IPS-18a (cell line): ENCODE measurements around the gene ROBO1.
"Not testable (repeated sequence)": the region's sequence is repeated elsewhere in the genome, so short reads cannot be mapped to it uniquely, and the experiment has no call there.

Source experiments
- H3K27ac ChIP-seq: one replicate; pipeline ENCODE4 v1.5.1; 2013; ENCODE audit warnings: low read length
- H3K27me3 ChIP-seq: one replicate; pipeline ENCODE4 v1.6.1; 2013; ENCODE audit warnings: mild to moderate bottlenecking, low read length; ENCODE audit not compliant: control insufficient read depth, insufficient read depth
- H3K36me3 ChIP-seq: one replicate; pipeline ENCODE4 v1.6.1; 2013; ENCODE audit warnings: low read depth, low read length; ENCODE audit not compliant: control insufficient read depth
- H3K4me1 ChIP-seq: one replicate; pipeline ENCODE4 v1.6.1; 2013; ENCODE audit warnings: low read depth, low read length; ENCODE audit not compliant: control insufficient read depth
- H3K4me3 ChIP-seq: one replicate; pipeline ENCODE4 v1.5.1; 2013; ENCODE audit warnings: low read length
- H3K9ac ChIP-seq: one replicate; pipeline ENCODE4 v1.6.1; 2013; ENCODE audit warnings: mild to moderate bottlenecking, low read length, moderate library complexity
- H3K9me3 ChIP-seq: one replicate; pipeline ENCODE4 v1.6.1; 2013; ENCODE audit warnings: low read depth, low read length; ENCODE audit not compliant: control insufficient read depth

Gene ROBO1

GRCh38 chr3:78893161-78893560, 874.6 kb downstream of the ROBO1 start:
- no peak overlapping the region for H3K4me3 ChIP-seq
- peaks cover 19% of the 10 kb centered on the region for H3K4me1 ChIP-seq
- no peak overlapping the region for H3K27ac ChIP-seq
- H3K9me3 ChIP-seq = no peaks in the 10 kb centered on the region
- no peaks in the 10 kb centered on the region for H3K27me3 ChIP-seq
- H3K9ac ChIP-seq = no peak overlapping the region
- H3K36me3 ChIP-seq = no peaks in the 10 kb centered on the region

- Histone ChIP-seq H3K9me3 (no peaks in the 10 kb centered on the region), H3K4me1 (peaks cover under 1% of the 10 kb centered on the region), H3K4me3 (no peak overlapping the region), H3K27me3 (no peaks in the 10 kb centered on the region), H3K36me3 (no peaks in the 10 kb centered on the region), H3K27ac (no peak overlapping the region), H3K9ac (no peak overlapping the region)
Measured at GRCh38 chr3:78889348-78889747, 878.5 kb downstream of the ROBO1 start.

DNA sequence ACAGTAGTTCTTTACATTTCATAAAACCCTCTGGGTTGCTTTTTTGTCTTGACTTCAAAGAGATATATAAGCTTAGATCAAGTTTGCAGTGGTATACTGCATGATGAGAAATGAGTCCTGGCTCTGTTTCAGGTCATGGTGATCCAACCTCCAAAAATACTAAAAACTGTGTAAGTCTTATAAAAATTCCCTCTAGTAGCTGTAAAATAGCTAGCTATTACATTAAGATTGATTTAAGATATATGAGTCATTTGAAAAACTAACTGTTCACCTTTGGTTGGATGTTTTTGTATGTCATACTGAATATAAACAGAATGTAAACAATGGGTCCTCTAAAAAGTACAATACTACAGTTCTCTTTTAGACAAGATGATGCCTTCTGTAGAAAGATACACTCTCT, 879.2 kb downstream of the ROBO1 start:
- no peaks in the 10 kb centered on the region for H3K27me3 ChIP-seq
- H3K9me3 ChIP-seq = no peaks in the 10 kb centered on the region
- no peak overlapping the region for H3K27ac ChIP-seq
- H3K36me3 ChIP-seq = no peaks in the 10 kb centered on the region
- no peak overlapping the region for H3K9ac ChIP-seq
- H3K4me3 ChIP-seq = no peak overlapping the region
- H3K4me1 ChIP-seq = no peaks in the 10 kb centered on the region

- no peak overlapping the region for H3K4me3 ChIP-seq
- no peaks in the 10 kb centered on the region for H3K4me1 ChIP-seq
- H3K36me3 ChIP-seq = no peaks in the 10 kb centered on the region
- no peak overlapping the region for H3K9ac ChIP-seq
- H3K9me3 ChIP-seq = no peaks in the 10 kb centered on the region
- no peaks in the 10 kb centered on the region for H3K27me3 ChIP-seq
- no peak overlapping the region for H3K27ac ChIP-seq
Measured at GRCh38 chr3:78887547-78888011, 880.2 kb downstream of the ROBO1 start.

- Histone ChIP-seq H3K27me3 (no peaks in the 10 kb centered on the region), H3K4me3 (no peak overlapping the region), H3K27ac (no peak overlapping the region), H3K36me3 (no peaks in the 10 kb centered on the region), H3K4me1 (no peaks in the 10 kb centered on the region), H3K9me3 (no peaks in the 10 kb centered on the region), H3K9ac (no peak overlapping the region)
Measured at GRCh38 chr3:78887029-78887428, 880.8 kb downstream of the ROBO1 start.

DNA sequence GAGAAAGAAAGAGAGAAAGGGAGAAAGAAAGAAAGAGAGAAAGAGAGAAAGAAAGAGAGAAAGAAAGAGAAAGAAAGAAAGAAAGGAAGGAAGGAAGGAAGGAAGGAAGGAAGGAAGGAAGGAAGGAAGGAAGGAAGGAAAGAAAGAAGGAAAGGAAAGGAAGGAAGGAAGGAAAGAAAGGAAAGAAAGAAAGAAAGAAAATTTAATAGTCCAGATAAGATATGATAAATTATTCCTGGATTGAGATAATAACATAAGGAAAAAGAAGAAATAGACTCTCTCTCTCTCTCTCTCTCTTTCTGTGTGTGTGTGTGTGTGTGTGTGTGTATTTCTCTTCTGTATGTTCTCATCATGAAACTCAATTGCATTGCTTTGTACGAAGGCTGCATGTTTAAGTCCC, 883.2 kb downstream of the ROBO1 start:
- H3K9me3 ChIP-seq, H3K4me3 ChIP-seq, H3K9ac ChIP-seq, H3K27me3 ChIP-seq, H3K27ac ChIP-seq, H3K36me3 ChIP-seq: not testable (repeated sequence)
- H3K4me1 ChIP-seq = peaks cover 10% of the 10 kb centered on the region

DNA sequence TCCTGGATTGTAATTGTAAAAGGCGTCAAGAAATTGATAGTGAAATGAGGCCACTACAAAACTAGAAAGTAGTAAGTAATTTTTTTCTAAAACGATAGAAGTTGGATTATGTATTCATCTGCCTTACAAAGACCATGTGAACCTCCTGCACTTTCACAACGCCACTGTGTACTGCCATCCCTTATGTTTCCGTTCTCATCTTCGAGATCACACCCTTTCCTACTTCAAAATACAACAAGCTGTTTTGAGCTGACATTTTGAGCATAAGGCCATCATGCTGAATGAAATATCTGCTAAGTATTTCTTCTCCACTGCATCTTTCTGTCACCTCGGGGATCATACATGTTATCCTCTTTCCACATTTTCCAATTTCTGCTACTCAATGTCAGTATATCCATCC, 885.5 kb downstream of the ROBO1 start:
- Histone ChIP-seq H3K4me3 (no peak overlapping the region), H3K27ac (no peak overlapping the region)

DNA sequence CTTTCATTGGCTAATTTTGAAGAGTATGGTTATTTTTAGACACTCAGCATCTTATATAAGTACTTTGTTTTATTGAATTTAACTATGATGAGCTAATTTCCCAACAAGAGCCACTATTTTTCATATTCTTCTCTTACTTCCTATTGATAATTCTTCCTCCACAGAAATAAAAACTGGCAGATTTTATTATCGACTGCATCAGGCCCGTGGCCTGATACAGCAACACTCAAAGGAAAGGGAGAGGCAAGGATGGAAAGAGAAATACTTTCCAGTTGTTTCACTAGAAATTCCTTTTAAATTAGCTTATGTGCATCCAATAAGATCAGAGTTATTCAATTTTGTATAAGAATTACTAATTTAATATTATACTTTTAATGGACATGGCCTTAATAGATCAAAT, 886.3 kb downstream of the ROBO1 start:
- Histone ChIP-seq H3K9ac (no peak overlapping the region), H3K9me3 (no peaks in the 10 kb centered on the region), H3K4me1 (peaks cover 14% of the 10 kb centered on the region), H3K4me3 (no peak overlapping the region), H3K36me3 (no peaks in the 10 kb centered on the region), H3K27ac (no peak overlapping the region), H3K27me3 (no peaks in the 10 kb centered on the region)

More for the DNA sequence above, 885.5 kb downstream of the ROBO1 start:
- Histone ChIP-seq H3K9ac (no peak overlapping the region), H3K9me3 (no peaks in the 10 kb centered on the region), H3K4me1 (peaks cover 14% of the 10 kb centered on the region), H3K27me3 (no peaks in the 10 kb centered on the region), H3K36me3 (no peaks in the 10 kb centered on the region)

DNA sequence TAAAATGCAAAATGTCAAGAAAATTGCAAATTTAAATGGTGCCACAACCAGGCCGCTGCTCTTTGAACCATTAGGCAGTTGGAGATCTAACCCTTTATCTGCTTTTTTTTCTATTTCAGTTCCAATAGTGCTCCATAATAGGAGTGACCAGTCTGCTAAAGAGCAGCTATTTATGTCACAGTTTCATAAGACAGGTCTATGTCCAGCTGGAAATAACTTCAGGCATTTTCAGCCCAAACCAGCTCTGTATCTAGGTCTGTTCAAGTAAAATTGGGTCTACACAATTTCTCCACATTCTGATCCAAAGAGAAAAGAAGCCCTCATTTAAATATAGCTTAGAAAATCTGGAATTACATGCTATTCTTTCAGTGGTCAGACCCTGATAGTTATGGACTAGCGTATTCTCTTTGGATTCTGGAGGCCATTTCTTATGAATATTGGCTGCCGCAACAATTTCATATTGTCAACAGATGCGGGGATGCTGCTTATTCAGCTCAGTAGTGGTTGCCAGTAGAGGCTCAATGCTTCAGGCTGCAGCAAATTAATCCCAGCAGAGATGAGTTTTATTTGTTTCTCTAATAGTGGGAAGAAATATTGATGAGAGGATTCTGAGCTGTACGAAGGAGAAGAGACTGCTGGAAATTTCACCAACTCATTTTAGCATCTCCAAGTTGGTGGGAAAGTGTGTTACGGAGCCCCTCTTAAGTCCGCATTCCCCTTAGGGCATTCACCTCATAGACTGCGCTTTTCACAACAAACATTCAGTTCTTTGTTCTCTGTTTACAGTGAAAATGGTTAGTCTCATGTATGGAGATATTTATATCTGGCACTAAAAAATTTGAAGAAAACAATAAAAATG, 887.0 kb downstream of the ROBO1 start:
- no peaks in the 10 kb centered on the region for H3K9me3 ChIP-seq
- H3K9ac ChIP-seq = no peak overlapping the region
- H3K4me1 ChIP-seq = peaks cover 14% of the 10 kb centered on the region
- no peak overlapping the region for H3K27ac ChIP-seq
- H3K27me3 ChIP-seq = no peaks in the 10 kb centered on the region
- no peak overlapping the region for H3K4me3 ChIP-seq
- H3K36me3 ChIP-seq = no peaks in the 10 kb centered on the region

DNA sequence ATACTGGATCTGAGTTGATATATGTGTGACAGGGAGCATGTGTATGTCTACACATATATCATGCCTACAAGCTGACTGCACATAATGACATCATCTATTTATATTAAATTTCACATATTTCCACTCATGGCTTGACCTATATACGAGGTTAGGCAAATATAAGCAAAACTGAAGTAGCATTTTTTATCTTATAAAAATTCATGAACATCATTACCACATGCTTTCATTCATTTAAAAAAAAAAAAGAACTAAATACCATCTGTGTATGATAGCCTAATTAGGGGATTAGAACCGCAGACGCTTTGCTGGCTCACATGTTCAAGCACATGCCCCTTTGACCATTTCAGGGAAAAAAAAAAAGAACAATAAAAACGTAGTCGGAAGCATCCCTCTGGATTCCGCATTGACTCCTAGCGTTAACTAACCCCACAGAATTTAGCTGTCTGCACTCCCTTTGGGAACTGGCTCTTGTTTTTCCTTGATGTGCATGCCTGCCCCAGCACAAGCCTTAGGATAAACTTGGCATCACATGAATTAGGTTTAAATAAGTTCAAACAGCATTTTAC, 888.4 kb downstream of the ROBO1 start:
- Histone ChIP-seq H3K27me3 (no peaks in the 10 kb centered on the region), H3K9me3 (no peaks in the 10 kb centered on the region), H3K27ac (no peak overlapping the region), H3K4me1 (peaks cover 14% of the 10 kb centered on the region), H3K4me3 (no peak overlapping the region), H3K36me3 (no peaks in the 10 kb centered on the region), H3K9ac (no peak overlapping the region)

DNA sequence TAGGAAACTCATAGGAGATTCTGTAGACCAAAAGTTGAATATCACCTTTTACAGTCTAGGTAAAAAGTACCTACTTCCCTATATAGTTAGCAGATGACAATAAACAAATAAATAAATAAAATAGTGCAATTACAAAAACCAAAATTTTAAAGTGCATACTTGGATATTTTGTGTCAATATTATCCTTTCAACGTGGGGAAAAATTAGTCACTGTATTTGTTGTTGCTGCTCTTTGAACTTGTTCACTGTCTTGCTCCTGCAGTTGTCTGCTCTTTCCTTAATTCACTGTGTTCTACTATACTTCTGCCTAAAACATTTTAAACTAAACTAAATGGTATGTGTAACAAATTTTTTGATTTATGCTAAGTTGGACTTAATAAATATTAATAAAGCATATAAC, 889.0 kb downstream of the ROBO1 start:
- H3K36me3 ChIP-seq = no peaks in the 10 kb centered on the region
- H3K4me1 ChIP-seq = peaks cover 14% of the 10 kb centered on the region
- no peak overlapping the region for H3K27ac ChIP-seq
- no peak overlapping the region for H3K4me3 ChIP-seq
- no peaks in the 10 kb centered on the region for H3K27me3 ChIP-seq
- no peak overlapping the region for H3K9ac ChIP-seq
- no peaks in the 10 kb centered on the region for H3K9me3 ChIP-seq

GRCh38 chr3:78878011-78878410, 889.8 kb downstream of the ROBO1 start:
- Histone ChIP-seq H3K9me3 (no peaks in the 10 kb centered on the region), H3K4me1 (peaks cover 22% of the 10 kb centered on the region), H3K36me3 (no peaks in the 10 kb centered on the region), H3K27ac (no peak overlapping the region), H3K4me3 (no peak overlapping the region), H3K27me3 (no peaks in the 10 kb centered on the region), H3K9ac (no peak overlapping the region)
